HuH-7.5 (cell line): Measurements from ENCODE around the gene EYA2.
"Not testable (repeated sequence)": the region's sequence is repeated elsewhere in the genome, so short reads cannot be mapped to it uniquely, and the experiment has no call there.

Experiments
- DNase-seq: peaks from one replicate; pipeline ENCODE4 v3.0.0; 2011; ENCODE audit warnings: low spot score

Gene EYA2

DNA sequence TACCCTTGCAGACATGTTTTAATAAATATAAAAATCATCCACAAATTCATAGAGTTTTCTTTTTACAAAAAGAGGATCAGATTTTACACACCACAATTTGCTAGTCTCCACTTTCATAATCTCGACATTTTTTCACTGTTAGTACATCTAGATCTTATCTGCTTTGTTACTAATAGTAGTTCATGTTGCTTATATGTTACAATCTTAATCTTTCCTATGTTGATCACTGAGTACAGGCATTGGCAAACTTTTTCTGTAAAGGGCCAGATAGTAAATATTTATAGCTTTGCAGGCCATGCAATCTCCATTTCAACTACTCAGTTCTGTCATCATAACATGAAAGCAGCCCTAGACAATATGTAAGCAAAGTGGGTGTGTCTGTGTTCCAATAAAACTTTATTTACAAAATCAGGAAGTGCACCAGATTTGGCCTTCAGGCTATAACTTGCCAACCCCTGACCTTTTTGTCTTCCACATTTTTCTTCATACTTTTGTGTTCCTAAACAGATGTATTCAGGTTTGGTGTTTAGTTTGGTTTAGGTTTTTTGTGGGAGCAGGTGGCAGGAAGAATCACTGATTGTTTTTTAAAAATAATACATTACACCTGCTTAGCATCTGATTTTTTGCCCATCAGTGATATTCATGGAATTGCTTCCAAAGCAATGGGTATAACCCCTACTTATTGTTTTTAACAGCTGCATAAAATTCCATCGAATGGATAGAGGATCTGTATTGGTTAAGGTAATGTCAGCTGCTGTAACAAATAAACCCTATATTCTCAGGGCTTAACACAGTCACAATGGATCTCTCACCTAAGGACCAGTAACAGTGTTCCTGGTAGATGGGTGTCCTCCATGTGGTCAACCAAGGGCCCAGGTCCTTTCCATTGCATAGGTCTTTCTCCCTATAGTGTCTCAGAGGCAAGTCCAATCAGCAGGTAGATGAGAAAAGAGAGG lies 61.2 kb downstream of the EYA2 start:
- no peak for DNase-seq

DNA sequence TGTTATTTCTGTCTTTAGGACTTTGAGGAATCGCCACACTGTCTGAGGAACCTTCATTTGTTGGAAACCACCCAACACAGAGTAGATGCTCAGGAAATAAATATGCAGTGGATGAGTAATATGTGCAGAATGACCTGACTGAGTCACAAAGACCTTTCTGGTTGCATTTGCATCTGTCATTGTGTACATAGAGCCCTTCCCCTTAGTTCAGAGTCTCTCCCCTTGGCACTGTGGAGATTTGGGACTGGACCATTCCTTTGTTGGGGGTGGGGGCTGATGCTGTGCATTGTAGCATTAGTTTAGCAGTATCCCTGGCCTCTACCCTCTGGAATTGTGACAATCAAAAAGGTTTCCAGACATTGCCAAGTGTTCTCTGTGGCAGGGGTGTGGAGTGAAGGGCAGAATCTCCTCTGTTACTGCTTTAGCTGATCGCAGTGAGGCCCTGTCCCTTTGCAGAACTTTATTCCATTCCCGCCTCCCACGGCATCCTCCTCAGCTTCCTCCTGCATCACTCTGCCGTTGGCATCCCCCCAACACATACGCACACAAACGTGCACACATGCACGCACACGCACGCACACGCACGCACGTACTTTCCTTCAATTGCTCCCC lies 64.5 kb downstream of the EYA2 start:
- no peak for DNase-seq

DNA sequence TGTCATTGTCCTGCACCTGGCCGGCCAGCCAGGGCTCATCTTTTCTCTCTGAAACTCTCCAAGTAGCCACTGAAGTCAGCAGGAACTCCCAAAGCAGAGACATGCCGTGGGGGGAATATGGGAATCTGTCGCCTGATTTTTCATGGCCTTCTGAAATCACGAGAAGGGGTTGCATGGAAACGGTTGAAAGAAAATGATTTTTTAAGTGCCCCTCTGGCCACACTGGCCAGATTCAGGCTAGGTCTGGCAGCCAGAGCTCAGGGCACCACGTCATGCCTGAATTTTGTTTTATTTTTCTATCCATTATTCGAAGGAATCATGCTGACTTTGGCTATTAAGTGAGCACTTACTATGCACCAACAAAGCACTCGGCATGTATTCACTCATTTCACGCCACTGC lies 65.2 kb downstream of the EYA2 start:
- DNase-seq = no peak

DNA sequence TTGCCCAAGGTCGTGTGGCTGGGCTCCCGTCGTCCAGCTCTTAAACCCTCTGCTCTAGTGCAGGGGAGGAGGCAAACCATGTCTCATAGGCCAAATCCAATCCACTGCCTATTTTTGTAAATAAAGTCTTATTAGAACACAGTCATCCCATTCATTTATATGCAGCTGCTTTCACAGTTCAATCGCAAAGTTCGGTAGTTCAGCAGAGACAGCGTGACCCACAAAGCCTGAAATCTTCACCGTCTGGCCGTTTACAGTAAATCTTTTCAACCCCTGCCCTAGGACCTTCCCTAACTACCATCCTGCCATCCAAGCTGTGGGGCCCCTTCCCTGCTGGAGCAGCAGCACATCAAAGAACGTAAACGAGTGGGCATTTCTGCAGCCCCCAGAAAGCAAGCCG lies 65.9 kb downstream of the EYA2 start:
- DNase-seq = no peak

DNA sequence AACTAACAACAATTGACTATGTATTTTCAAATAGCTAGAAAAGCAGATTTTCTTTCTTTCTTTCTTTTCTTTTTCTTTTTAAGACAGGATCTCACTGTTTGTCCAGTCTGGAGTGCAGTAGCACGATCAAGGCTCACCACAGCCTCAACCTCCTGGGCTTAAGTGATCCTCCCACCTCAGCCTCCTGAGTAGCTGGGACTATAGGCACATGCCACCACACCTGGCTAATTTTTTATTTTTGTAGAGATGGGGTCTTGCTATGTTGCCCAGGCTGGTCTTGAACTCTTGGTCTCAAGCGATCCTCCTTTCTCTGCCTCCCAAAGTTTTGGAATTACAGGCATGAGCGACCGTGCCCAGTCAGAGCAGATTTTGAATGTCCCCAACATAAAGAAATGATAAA lies 67.3 kb downstream of the EYA2 start:
- not testable (repeated sequence) for DNase-seq

DNA sequence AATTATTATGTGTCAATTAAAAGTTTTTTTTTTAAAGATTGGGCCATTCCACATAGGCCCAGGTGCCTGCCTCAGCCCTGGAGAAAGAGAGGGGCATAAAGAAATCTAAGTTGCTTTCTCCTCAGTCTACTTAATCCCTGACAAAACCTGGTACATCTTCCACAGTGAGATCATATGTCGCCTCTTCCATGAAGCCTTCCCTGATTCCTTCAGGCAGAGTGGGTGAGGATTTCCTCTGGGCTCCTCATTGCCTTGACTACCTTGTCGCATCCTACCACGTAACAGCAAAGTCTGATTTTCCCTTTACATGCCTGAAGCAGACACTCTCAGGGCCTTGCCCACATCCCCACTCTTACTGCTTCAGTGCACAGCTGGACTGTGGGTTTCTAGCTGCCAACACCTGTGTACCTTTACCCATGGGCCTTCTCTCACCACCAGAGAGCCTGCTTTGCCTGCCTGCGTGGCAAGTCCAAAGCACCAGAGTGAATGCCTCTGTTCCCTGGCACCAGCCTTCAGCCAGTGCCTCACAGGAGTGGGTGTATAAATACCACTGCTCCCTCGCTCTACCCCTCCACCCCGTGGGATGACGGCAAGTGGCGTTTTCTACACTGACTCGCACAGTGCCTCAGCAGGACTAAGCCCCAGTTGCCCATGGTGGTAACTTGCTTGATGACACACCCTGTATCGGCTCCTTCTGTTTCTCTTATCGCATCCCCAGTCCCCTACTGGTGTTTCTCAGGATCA lies 68.0 kb downstream of the EYA2 start:
- DNase-seq = no peak

DNA sequence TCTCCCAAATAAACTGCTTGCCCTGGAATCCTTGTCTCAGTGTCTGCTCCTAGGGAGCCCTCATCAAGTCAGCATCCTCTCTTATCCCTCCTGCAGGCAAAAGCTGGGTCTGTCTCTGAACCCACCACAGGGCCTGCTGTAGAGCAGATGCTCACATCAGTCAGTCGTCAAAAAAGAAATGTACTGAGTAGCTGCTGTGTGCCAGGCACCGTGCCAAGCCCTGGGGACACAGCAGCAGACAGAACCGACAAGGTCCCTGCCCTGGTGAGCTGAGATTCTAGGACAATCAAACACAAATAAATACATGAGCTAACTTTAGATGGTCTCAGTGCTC lies 68.5 kb downstream of the EYA2 start:
- no peak for DNase-seq

DNA sequence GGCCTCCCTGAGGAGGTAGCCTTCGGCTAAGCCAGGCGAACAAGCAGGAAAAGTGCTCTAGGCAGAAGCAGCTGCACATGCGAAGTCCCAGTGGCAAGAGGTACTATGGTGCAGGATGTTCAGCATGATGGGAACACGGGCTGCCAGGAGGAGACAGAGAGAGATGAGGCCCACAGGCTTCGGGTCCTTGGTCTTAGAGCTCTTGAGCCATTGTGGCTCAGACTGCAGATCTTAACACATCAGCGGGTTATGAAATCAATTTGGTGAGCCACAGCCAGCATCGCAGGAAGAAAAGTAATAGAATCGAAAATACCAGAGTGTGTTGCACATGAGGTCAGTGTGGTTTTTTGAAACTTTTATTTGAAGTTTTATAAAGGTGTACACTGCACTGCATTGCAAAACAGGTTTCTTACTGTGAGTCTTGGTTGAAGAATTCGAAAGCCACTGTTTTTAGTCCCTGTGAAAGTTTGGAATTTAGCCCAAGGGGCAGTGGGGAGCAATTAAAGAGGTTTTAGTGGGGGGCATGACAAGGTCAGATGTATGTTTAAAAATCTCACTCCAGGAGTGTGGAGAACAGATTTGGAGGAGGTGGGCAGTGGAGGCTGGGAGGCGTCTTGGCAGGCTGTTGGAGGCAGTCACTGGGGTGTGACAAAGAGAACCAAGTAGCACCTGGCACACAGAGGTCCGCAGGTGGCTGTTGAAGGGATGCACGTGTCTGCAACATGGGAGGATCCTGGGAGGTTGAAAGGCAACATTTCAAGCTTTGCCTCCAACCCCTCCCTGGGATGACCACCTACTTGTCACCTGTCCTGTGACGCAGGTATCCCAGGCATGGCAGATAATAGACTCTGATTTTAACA lies 69.3 kb downstream of the EYA2 start:
- no peak for DNase-seq

DNA sequence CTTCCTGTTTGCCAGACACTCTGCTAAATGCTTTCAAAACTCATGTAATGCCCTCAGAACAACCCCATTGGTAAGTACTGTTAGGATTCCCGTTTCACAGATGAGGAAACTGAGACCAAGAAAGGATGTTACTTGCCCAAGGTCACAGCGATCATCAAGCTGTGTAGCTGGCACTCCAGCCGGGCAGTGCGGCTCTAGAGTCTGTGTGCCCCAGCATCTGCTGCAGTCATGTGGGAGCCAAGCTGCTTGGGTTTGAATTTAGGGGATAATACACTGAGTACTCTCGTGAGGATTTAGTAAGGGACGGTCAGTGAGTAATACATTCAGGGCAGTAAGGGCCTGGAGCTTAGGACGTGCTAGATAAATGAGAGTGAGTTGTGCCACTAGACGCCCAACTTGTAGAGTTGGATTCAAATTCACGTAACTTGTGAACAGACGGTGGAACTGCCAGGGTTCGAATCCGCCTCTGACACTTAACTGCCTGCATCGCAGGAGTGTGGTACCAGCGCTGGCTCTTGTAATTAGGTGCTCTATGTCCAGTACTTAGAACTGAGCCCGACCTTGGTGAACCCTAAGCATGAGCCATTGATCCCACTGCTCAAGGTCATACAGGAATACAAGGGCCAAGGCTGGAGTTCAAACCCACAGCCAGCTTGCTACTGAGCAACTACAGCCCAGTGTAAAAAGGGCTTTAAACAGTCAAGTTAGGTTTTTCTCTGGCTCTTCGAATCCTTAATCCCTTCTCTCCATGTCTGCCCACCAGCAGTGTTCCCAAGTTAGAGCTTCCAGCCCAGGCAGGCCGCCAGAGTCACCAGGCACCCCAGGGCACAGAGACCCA lies 70.2 kb downstream of the EYA2 start:
- no peak for DNase-seq

DNA sequence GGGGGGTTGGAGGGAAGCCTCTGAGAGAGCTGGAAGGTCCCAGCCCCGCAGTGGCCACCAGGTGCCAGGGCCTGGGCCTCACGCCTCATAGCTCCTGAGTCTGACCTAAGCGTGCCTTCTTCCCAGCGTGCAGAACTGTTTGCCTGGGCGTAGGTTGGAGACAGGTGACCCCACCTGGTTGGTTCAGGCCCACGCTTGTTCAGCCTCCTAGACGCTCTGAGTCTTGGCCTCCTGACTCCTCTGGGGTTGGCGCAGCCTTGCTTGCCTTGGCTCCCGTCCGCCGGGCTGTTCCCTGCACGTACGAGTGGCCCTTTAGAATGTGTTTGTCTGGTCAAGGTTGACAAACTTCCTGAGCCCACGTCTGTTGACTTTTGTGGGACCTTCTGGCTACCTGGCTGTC lies 70.8 kb downstream of the EYA2 start:
- DNase-seq = no peak

DNA sequence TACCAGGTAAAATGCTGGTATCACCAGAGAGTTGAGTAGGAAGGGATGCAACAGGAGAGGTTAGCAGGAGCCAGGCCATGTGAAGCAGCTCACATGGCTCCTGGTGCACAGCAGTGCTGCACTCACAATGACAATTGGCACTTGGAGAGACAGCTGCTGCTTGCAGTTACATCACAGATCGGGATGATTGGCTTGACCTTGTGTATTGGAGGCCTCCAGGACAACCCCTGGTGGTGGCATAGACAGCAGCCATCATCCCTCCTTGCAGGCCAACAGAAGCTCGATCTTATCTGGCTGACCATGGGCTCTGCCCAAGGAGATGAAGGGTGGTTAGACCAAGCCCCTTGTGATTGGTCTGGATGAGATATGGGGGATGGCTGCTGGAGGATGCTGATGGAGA lies 73.0 kb downstream of the EYA2 start:
- DNase-seq = no peak

DNA sequence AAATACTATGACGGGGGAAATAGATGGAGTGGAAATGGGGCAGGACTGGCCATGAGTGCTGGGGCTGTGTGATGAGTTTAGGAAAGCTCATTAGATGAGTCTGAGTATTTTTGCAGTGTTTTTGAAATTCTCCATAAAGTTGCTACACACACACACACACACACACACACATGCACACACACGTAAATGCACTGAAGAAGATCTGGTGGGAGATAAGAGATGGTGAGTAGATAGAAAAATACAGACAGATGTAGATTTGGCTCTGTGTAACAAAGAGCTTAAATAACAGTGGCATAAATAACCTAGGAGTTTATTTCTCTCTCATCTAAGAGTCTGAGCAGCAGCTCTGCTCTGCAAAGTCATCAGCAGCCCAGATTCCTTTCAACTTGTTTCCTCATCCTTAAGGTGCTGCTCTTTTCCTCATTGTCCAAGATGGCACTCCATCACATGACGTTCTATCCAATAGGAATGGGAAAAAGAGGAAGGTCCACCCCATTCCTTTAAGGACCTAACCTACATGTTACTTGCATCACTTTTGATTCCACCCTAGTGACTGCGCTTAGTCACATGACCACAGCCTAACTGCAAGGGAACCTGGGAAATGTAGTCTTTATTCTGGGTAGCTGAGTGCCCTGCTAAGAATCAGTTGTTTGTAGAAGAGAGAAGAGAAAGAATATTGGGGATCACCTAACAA lies 76.4 kb downstream of the EYA2 start:
- DNase-seq = peak; percentile 64

DNA sequence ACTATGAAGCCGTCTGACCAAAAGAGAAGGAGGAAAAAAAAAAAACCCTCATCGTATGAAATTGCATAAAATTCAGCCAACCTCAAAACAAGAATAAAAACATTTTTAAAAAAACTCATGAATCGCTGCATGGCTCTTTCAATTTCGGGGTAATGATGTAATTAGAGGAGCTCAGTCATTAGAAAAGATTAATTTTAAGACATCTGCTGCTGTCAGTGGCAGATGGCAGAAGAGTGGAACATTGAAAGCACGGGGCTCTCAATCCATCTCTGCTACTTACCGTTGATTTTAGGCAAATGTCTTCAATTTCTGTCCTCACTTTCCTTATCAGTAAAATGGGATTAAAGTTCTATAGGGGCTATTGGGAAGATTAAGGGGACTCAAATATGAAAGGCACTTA lies 79.1 kb downstream of the EYA2 start:
- no peak for DNase-seq

DNA sequence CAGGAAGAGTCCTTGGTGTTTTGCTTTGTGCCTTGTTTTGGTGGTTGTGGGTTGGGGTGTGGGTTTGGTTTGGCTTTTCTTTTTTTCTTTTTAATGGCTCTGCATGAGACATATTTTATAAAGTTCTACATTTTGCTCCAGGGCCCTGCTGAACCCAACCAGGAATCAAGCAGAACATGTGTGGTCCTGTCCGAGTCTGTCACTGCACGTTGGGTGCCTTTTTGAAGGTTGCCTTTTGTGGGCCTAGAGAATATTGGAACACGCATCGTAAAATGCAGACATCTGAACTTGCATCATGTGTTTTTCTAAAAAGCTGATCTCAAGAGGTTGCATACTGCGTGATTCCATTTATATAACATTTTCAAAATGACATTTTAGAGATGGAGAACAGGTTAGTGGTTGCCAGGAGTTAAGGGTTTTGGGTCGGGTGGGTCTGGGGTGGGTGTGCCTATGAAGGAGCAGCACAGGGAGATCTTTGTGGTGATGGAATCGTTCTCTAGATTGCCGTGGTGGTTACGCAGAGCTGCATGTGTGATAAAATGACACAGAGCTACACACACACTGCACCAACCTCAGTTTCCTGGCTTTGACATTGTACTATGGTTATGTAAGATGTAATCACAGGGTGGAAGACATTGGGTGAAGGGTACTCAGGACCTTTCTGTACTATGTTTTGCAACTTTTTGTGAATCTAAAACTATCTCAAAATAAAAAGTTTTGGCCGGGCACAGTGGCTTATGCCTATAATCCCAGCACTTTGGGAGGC lies 80.2 kb downstream of the EYA2 start:
- DNase-seq = no peak

DNA sequence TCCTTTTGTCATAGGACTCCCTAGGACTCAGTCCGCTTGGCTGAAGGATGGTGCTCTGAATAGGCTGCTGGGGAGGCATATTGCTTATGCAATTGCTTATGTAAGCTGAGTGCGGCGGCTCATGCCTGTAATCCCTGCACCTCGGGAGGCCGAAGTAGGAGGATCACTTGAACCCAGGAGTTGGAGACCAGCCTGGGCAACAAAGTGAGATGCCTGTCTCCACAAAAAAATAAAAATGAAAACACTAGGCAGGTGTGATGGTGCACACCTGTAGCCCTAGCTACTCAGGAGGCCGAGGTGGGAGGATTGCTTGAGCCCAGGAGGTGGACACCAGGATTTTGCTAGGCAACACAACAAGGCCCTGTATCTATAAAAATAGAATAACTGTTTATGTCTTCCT lies 81.3 kb downstream of the EYA2 start:
- DNase-seq = no peak

DNA sequence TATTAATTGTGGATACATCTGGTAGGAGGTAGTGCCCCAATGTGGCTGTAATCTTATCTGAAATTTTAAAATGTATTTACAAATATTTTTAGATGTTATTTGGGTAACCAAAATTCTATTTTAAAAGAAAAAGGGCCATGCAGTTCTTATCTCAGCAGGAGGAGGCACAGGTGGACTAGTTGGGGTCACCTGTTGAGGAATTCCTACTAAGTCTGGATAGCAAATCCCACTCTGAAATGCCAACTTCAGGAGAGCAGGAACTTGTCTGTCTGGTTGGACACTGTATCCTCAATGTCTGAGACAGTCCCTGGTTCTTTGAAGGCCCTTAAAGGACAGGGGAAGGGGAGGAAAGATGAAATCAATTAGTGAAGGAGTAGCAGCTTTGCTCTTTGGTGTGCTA lies 82.6 kb downstream of the EYA2 start:
- DNase-seq = no peak

DNA sequence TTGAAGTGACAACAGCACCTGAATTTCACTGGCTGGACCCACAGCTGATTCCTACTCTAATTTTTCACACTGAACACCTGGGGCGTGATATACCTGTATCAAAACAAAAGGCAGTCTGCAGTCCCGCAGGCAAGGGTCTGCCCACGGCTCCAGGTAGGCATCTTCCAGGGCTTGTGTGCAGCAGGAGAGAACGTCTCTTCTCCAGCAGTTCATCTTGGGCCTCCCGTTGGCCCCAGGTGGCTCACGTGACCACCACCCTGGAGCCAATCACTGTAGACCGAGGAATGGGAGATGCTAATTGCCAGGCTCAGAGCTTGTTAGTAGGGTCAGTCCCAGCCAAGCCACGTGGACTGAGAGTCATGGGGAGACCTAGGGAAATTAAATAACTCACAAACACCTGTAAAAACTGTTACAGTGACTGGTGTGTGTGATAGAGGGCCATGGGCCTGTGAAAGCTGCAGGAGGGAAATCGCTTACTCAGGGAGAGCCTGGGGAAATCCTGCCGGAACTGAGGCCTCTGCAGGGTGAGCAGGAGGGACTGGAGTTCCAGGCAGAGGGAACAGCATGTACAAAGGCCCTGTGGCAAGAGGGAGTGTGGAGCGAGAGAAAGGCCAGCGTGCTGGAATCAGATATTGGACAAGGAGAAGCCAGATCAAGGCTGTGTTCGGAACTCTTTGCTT lies 83.4 kb downstream of the EYA2 start:
- DNase-seq = no peak

DNA sequence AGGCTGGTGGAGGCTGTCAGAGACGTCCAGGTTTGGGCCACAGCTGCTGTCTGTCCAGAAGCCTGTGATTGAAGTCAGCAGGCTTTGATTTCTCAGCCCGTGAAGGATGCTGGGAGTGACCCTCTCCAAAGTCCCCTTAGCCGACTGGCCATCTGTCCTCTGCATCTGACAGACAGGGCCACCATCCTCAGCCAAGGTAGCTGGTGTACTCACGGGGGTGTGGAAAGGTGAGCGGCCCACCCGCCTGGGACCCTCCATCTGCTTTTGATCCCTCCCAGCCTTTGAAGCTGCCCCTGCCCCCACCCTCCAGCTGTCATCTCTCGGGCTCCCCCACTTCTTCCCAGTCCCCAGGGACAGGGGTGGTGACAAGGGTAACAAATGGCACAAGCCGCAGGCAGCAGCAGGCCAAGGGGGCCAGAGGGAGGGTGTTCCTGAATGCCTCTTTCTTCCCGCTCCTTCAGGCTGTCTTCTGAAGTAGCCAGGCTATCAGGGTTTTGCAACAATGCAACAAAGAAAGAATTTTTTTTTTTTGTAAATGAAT lies 84.4 kb downstream of the EYA2 start:
- DNase-seq = no peak
